GM23248 (cell line): ENCODE results near the gene TBL1XR1. TPM values are rescaled to one million over a fixed set of nuclear protein-coding genes. Genes with fewer than 3 reads are reported as not detected.

Source experiments
- DNase-seq: peaks from one replicate; pipeline ENCODE4 v3.0.0-alpha.2; 2015
- H2AFZ ChIP-seq: fragments of 200-600 bp; sonication (generic); 2 replicates; pipeline ENCODE4 v1.6.1; 2016; ENCODE audit warnings: antibody characterized with exemption
- H3F3A ChIP-seq: fragments of 200-600 bp; sonication (generic); 2 replicates; pipeline ENCODE4 v1.6.1; 2016; ENCODE audit warnings: mild to moderate bottlenecking, antibody characterized with exemption, mixed run types; ENCODE audit not compliant: insufficient read depth
- H3K27ac ChIP-seq: fragments of 200-600 bp; sonication (generic); 2 replicates; pipeline ENCODE4 v1.5.1; 2016; ENCODE audit warnings: mild to moderate bottlenecking
- H3K27me3 ChIP-seq: fragments of 200-600 bp; sonication (generic); replicated peaks from 2 replicates; pipeline ENCODE4 v1.6.1; 2016; ENCODE audit warnings: mild to moderate bottlenecking; ENCODE audit not compliant: insufficient read depth
- H3K36me3 ChIP-seq: fragments of 200-600 bp; sonication (generic); 2 replicates; pipeline ENCODE4 v1.6.1; 2016; ENCODE audit warnings: low read depth, mild to moderate bottlenecking
- H3K4me1 ChIP-seq: fragments of 200-600 bp; sonication (generic); 2 replicates; pipeline ENCODE4 v1.6.1; 2016; ENCODE audit warnings: mild to moderate bottlenecking; ENCODE audit not compliant: insufficient read depth
- H3K4me2 ChIP-seq: fragments of 200-600 bp; sonication (generic); one replicate; pipeline ENCODE4 v1.6.1; 2016; ENCODE audit warnings: mild to moderate bottlenecking; ENCODE audit not compliant: unreplicated experiment
- H3K4me3 ChIP-seq: fragments of 200-600 bp; sonication (generic); 2 replicates; pipeline ENCODE4 v1.5.1; 2016; ENCODE audit warnings: mild to moderate bottlenecking
- H3K79me2 ChIP-seq: fragments of 200-600 bp; sonication (generic); 2 replicates; pipeline ENCODE4 v1.6.1; 2016; ENCODE audit warnings: mild to moderate bottlenecking; ENCODE audit not compliant: insufficient read depth
- H3K9ac ChIP-seq: fragments of 200-600 bp; sonication (generic); 2 replicates; pipeline ENCODE4 v1.6.1; 2016; ENCODE audit warnings: mild to moderate bottlenecking
- H3K9me2 ChIP-seq: fragments of 200-600 bp; sonication (generic); 2 replicates; pipeline ENCODE4 v1.6.1; 2016; ENCODE audit warnings: mixed run types, mild to moderate bottlenecking, moderate library complexity; ENCODE audit not compliant: insufficient read depth
- H3K9me3 ChIP-seq: fragments of 200-600 bp; sonication (generic); one replicate; pipeline ENCODE4 v1.6.1; 2017; ENCODE audit warnings: low read depth
- H4K20me1 ChIP-seq: fragments of 200-600 bp; sonication (generic); 2 replicates; pipeline ENCODE4 v1.6.0; 2016; ENCODE audit not compliant: insufficient read depth
- EZH2 ChIP-seq: fragments of 200-600 bp; sonication (generic); IDR thresholded peaks from 2 replicates; pipeline ENCODE4 v1.6.1; 2018; ENCODE audit warnings: antibody characterized with exemption, mild to moderate bottlenecking; ENCODE audit not compliant: insufficient read depth, poor library complexity, severe bottlenecking
- EZH2phosphoT487 ChIP-seq: fragments of 200-600 bp; sonication (generic); IDR thresholded peaks from 2 replicates; pipeline ENCODE4 v1.6.1; 2018; ENCODE audit warnings: antibody characterized with exemption, moderate library complexity, mild to moderate bottlenecking, low read depth; ENCODE audit not compliant: insufficient read depth
- whole genome bisulfite sequencing, 2 experiments: methylation state at CpG; one replicate each; pipeline ENCODE4 v1.1.6; 2015 to 2017; ENCODE audit warnings: low lambda C conversion rate in 2 of 2, low coverage in 1 of 2; ENCODE audit errors: missing lambda C conversion rate in 2 of 2; 5-methylcytosine and 5-hydroxymethylcytosine counted together
- in situ Hi-C: fragments of 300-500 bp; cut with MboI; formaldehyde crosslinking; loops from 2 replicates; pipeline ENCODE4 v1.15.0; 2020
- polyA plus RNA-seq: library from polyadenylated mRNA; unstranded; fragments of >200 nt; fragmentation: Nextera tagmentation; extraction: Ambion mirVana; gene quantifications from 2 replicates; pipeline ENCODE4 v1.2.1, GENCODE V29; 2016
- total RNA-seq: library from RNA; depleted of rRNA; stranded (reverse); fragments of >200 nt; shearing (Covaris generic); gene quantifications from 2 replicates; pipeline ENCODE4 v1.2.3, GENCODE V29; 2014

The TBL1XR1 gene
- total and polyA plus RNA-seq, 2 experiments from 2014 or later, result 41.6 to 87.2 TPM

DNA sequence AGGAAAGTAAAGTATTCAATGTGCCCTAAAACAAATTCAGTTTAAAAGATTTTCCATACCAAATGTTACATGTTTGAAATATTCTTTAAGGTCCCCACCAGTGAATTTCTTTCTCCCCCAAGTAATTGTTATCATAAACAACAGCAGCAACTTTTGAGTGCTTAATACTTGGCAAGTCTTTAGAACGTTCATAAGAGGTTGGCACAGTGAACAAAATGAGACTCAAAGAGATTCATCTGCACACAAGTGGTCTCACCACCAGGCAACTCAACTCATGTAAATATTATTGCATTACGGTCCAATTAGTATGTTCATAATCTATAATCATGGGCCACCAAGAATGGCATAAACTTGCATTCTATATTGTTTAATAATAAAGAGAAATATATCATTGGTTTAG is 98.7 kb downstream of the TBL1XR1 start:
- Histone ChIP-seq H3K9me3 (no peaks in the 10 kb centered on the region), H3K4me3 (no peak overlapping the region), H3K9ac (no peak overlapping the region), H2AFZ (no peak overlapping the region), H3K4me1 (peaks cover 7% of the 10 kb centered on the region; the same call in 1 of the 2 replicates), H3K4me2 (no peak overlapping the region), H3K9me2 (no peaks in the 10 kb centered on the region), H3K27me3 (no peaks in the 10 kb centered on the region), H3K27ac (no peak overlapping the region), H3K36me3 (no peaks in the 10 kb centered on the region), H4K20me1 (peaks cover 22% of the 10 kb centered on the region; the same call in 1 of the 2 replicates), H3K79me2 (peaks cover 100% of the 10 kb centered on the region), H3F3A (no peaks in the 10 kb centered on the region; the same call in 1 of the 2 replicates)
- DNase-seq, result no peak
- no peak for TF ChIP-seq EZH2
- no peak for TF ChIP-seq EZH2phosphoT487
- in situ Hi-C loops, result no loop called here
- 6 to 8% methylated on average over 2 of the region's 2 CpGs for WGBS, 2 experiments

DNA sequence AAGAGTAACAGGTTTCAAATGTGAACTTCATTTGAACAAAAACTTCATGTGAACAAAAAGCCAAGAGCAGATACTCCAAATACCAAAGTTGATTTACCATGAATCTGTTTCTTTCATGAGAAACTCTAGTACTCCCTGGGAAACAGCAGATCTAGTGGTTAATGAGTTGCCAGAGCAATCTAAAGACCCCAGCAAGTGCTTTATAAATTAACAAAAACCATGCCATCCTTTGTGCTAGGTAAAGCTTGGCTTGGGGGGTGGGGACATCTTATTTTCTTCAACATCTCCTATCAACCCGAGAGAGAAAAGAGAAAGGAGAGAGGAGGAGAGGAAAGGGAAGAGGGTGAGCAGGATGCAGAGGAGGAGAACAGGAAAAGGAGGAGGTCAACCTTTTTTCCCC is 100.7 kb downstream of the TBL1XR1 start:
- Histone ChIP-seq H3K36me3 (no peaks in the 10 kb centered on the region), H3K9ac (no peak overlapping the region), H3K9me3 (no peaks in the 10 kb centered on the region), H3K4me1 (no peaks in the 10 kb centered on the region), H4K20me1 (peaks cover 12% of the 10 kb centered on the region; the same call in 1 of the 2 replicates), H3K27ac (no peak overlapping the region), H3K4me3 (no peak overlapping the region), H3K9me2 (no peaks in the 10 kb centered on the region), H3K27me3 (no peaks in the 10 kb centered on the region), H2AFZ (no peak overlapping the region), H3F3A (no peaks in the 10 kb centered on the region), H3K4me2 (no peak overlapping the region), H3K79me2 (peaks cover 100% of the 10 kb centered on the region)
- in situ Hi-C loops, result no loop called here
- WGBS, 2 experiments, result 83 to 100% methylated on average over 1 of the region's 1 CpG
- DNase-seq, result no peak
- no peak for TF ChIP-seq EZH2
- no peak for TF ChIP-seq EZH2phosphoT487

DNA sequence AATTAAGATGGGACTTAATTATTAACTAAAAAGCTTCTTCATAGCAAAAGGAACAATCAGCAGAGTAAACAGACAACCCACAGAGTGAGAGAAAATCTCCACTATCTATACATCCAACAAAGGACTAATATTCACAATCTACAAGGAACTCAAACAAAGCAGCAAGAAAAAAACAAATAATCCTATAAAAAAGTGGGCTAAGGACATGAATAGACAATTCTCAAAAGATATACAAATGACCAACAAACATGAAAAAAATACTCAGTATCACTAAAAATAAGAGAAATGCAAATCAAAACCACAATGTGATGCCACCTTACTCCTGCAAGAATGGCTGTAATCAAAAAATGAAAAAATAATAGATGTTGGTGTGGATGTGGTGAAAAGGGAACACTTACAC is 103.3 kb downstream of the TBL1XR1 start:
- no peak overlapping the region for H3K4me3 ChIP-seq
- H3K36me3 ChIP-seq, result no peaks in the 10 kb centered on the region
- no peaks in the 10 kb centered on the region for H3F3A ChIP-seq
- no peak overlapping the region for H2AFZ ChIP-seq
- DNase-seq, result no peak
- H3K9me3 ChIP-seq, result no peaks in the 10 kb centered on the region
- no peak overlapping the region for H3K9ac ChIP-seq
- H3K79me2 ChIP-seq, result peaks cover 98% of the 10 kb centered on the region
- H3K4me1 ChIP-seq, result no peaks in the 10 kb centered on the region
- H3K27me3 ChIP-seq, result no peaks in the 10 kb centered on the region
- peaks cover 12% of the 10 kb centered on the region for H4K20me1 ChIP-seq
- no peak overlapping the region for H3K27ac ChIP-seq
- H3K9me2 ChIP-seq, result no peaks in the 10 kb centered on the region
- TF ChIP-seq EZH2, result no peak
- in situ Hi-C loops, result no loop called here
- H3K4me2 ChIP-seq, result no peak overlapping the region

DNA sequence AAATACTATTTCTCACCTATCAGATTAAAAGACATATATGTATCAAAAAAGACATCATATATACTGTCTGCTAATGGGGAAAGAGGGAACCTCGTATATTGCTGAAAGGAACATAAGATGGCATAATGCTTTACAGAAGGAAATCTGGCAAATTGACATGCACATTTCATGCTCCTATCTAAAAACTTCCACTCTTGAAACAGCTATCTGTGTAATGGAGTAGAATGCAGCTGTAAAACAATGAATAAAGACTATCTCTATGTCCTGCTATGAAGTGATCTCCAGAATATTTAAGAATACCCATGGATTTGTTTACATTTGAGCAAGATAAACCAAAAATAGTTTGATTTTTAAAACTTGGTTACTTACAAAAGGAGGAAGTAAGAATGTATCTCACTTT is 107.4 kb downstream of the TBL1XR1 start:
- 93 to 100% methylated on average over 1 of the region's 1 CpG for WGBS, 2 experiments
- Histone ChIP-seq H3K4me2 (no peak overlapping the region), H2AFZ (no peak overlapping the region), H3K27ac (no peak overlapping the region), H3K27me3 (no peaks in the 10 kb centered on the region), H3K9me2 (no peaks in the 10 kb centered on the region), H3K9ac (no peak overlapping the region), H3F3A (no peaks in the 10 kb centered on the region), H3K36me3 (no peaks in the 10 kb centered on the region), H4K20me1 (peaks cover 17% of the 10 kb centered on the region), H3K9me3 (no peaks in the 10 kb centered on the region), H3K4me1 (no peaks in the 10 kb centered on the region), H3K79me2 (peaks cover 98% of the 10 kb centered on the region), H3K4me3 (no peak overlapping the region)
- TF ChIP-seq EZH2 (no peak), EZH2phosphoT487 (no peak)
- DNase-seq, result no peak
- in situ Hi-C loops, result no loop called here

DNA sequence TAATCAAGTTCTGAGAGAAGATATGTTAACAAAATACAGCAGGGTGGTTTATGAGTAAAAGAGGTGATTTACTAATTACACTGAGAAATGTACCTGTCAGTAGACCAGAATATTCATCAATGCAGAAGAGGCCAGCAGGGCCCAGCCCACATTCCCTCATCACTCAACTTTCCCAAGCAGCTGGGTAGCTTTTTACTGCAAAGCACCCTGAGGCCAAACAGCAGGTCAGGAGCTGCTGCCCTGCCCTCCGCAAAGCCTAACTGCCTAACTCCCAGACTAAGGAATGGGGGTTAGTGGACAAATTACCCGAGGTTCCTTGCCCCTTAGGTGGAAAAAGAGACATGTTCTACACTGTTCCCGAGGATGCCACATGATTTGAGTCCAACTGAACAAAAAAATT is 108.2 kb downstream of the TBL1XR1 start:
- Histone ChIP-seq H3K27me3 (no peaks in the 10 kb centered on the region), H3K9me2 (no peaks in the 10 kb centered on the region), H3K4me1 (no peaks in the 10 kb centered on the region), H3K4me2 (no peak overlapping the region), H4K20me1 (peaks cover 21% of the 10 kb centered on the region), H3K9me3 (no peaks in the 10 kb centered on the region), H3K9ac (no peak overlapping the region), H3K36me3 (no peaks in the 10 kb centered on the region), H3K79me2 (peaks cover 98% of the 10 kb centered on the region), H3F3A (no peaks in the 10 kb centered on the region), H3K27ac (no peak overlapping the region), H3K4me3 (no peak overlapping the region), H2AFZ (no peak overlapping the region)
- no peak for DNase-seq
- WGBS, 2 experiments, result 92 to 94% methylated on average over 3 of the region's 3 CpGs
- in situ Hi-C loops, result no loop called here
- TF ChIP-seq EZH2, result no peak
- no peak for TF ChIP-seq EZH2phosphoT487
